Measurements from ENCODE around the gene SHQ1. TPM values are rescaled to one million over a fixed set of nuclear protein-coding genes. Genes with fewer than 3 reads are reported as not detected.
"Not testable (repeated sequence)": the region's sequence is repeated elsewhere in the genome, so short reads cannot be mapped to it uniquely, and the experiment has no call there.

SHQ1 gene
- total and polyA plus RNA-seq, 5 donors from 2014 or later, result 14.5 to 26.3 (median 18.0) TPM

DNA sequence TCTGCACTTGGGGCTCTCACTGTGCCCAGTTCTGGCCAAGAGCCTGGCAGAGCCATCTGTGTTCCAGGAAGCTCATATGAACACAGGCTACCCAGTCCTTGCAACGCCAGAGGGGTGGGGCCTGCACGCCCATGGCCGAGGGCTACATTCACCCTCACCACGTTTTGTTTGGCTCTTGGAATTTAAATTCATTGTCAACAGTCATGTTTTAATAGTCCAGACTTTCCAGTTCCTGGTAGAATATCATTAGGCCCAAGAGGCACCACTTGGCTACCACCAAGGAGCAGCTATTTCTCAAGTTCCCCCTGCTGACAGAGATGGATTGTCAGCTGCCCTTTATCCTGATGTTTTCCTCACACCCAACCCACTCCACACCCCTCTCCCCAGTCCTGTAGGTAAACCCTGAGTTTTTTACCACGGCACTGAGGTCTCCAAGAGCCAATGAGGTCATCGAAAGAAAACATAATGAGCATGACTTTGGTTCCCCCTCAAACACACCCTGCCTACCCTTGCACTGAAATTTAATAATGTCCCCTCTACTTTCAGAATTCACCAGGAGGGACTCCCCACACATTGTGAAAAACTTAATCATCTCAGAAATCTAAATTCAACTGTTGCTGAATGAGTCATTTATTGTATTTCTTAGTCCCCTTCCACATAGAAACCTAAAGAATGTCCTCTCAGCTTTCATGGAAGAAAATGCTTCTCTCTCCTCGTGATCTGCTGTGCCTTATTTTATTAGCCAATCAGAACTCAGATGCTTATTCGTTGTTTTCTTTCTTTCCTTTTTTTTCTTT, 125.1 kb downstream of the SHQ1 start:
- H3K27ac Mint-ChIP-seq, result peak overlapping the region in 1 of 3 donors; percentile 20
- H3K9me3 Mint-ChIP-seq, result peaks cover 0 to 5% (median 0%) of the 10 kb centered on the region in 7 donors
- no peaks in the 10 kb centered on the region for H3K27me3 Mint-ChIP-seq
- no peak for ATAC-seq (ENCODE audit: low read depth in 2 of 2)
- Histone ChIP-seq H3K36me3 (ENCODE audit: control insufficient read depth, insufficient read depth, low read length) (no peaks in the 10 kb centered on the region), H3K27ac (ENCODE audit: insufficient read depth, low read length, poor library complexity, severe bottlenecking) (no peak overlapping the region), H3K4me1 (ENCODE audit: control insufficient read depth, insufficient read depth, low read length, poor library complexity, severe bottlenecking) (no peaks in the 10 kb centered on the region), H3K4me3 (ENCODE audit: low read depth, low read length) (no peak overlapping the region), H3K9me3 (ENCODE audit: control insufficient read depth in 2 of 2, low read length in 2 of 2) (no peaks in the 10 kb centered on the region), H3K27me3 (ENCODE audit: control insufficient read depth, insufficient read depth, low read length) (no peaks in the 10 kb centered on the region)
- peaks cover 0 to 12% (median 6%) of the 10 kb centered on the region in 4 donors for H3K4me1 Mint-ChIP-seq
- DNase-seq, result no peak
- H3K4me3 Mint-ChIP-seq, result no peak overlapping the region
- H3K36me3 Mint-ChIP-seq, result peaks cover 4% of the 10 kb centered on the region

DNA sequence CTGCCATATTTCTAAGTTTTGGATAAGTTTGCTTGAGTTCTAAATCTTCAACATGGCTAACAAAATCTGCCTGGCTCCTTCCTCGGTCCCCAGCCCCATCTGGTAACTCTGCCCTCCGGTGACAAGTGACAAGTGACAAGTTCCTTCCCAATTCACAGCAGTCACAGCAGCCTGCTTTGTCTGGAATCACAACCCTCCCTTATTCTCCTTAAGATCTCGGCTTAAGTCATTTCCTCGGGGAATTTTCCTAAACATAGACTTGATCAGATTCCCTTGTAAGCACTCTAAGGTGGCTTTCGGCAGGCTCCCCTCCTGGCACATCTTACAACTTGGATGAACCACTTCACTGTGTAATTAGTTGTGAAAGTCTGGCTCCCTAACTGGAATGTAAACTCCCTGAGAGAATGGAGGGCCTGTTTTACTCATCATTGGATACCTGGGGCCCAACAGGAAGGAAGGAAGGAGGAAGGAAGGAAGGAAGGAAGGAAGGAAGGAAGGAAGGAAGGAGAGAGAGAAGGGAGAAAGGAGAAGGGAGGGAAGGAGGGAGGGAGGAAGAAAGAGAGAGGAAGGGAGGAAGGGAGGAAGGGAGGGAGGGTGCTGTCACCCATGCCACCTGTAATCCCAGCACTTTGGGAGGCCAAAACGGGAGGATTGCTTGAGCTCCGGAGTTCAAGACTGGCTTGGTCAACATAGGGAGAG, 126.4 kb downstream of the SHQ1 start:
- Histone ChIP-seq H3K4me3 (ENCODE audit: low read depth, low read length) (no peak overlapping the region), H3K9me3 (ENCODE audit: control insufficient read depth in 2 of 2, low read length in 2 of 2) (no peaks in the 10 kb centered on the region), H3K36me3 (ENCODE audit: control insufficient read depth, insufficient read depth, low read length) (no peaks in the 10 kb centered on the region), H3K4me1 (ENCODE audit: control insufficient read depth, insufficient read depth, low read length, poor library complexity, severe bottlenecking) (no peaks in the 10 kb centered on the region), H3K27me3 (ENCODE audit: control insufficient read depth, insufficient read depth, low read length) (no peaks in the 10 kb centered on the region), H3K27ac (ENCODE audit: insufficient read depth, low read length, poor library complexity, severe bottlenecking) (no peak overlapping the region)
- no peak overlapping the region for H3K27ac Mint-ChIP-seq
- H3K4me3 Mint-ChIP-seq, result no peak overlapping the region
- H3K9me3 Mint-ChIP-seq, result peaks cover 0 to 5% (median 0%) of the 10 kb centered on the region in 7 donors
- ATAC-seq (ENCODE audit: low read depth in 2 of 2) (no peak), DNase-seq (no peak)
- H3K27me3 Mint-ChIP-seq, result no peaks in the 10 kb centered on the region
- peaks cover 0 to 12% (median 6%) of the 10 kb centered on the region in 4 donors for H3K4me1 Mint-ChIP-seq
- peaks cover 4% of the 10 kb centered on the region for H3K36me3 Mint-ChIP-seq

DNA sequence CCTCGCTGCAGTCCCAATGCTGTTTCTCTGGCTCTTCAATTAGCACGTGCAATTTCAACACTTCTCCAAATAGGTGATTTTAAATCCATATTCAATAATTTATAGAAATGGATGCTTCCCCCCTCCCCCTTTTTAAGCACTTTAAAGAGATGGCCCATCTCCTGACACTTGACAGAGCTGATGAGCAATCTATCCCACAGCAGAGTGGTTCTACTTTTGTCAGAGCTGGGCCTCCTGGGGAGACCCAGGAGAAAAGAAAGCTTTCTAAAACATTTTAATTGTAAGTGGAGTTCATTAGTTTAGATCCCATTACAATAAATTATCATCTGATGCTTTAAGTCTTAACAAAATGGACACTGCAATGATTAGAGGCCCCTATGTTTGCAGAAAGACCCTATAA, 127.7 kb downstream of the SHQ1 start:
- H3K4me1 ChIP-seq (ENCODE audit: control insufficient read depth, insufficient read depth, low read length, poor library complexity, severe bottlenecking), result no peaks in the 10 kb centered on the region
- ATAC-seq (ENCODE audit: low read depth in 2 of 2) (no peak), DNase-seq (no peak)
- Mint-ChIP-seq H3K4me1 (peaks cover 0 to 10% (median 6%) of the 10 kb centered on the region in 4 donors), H3K27me3 (no peaks in the 10 kb centered on the region), H3K4me3 (no peak overlapping the region), H3K36me3 (peaks cover 4% of the 10 kb centered on the region), H3K27ac (no peak overlapping the region), H3K9me3 (peaks cover 0 to 5% (median 0%) of the 10 kb centered on the region in 7 donors)
- H3K27me3 ChIP-seq (ENCODE audit: control insufficient read depth, insufficient read depth, low read length), result no peaks in the 10 kb centered on the region
- H3K27ac ChIP-seq (ENCODE audit: insufficient read depth, low read length, poor library complexity, severe bottlenecking), result no peak overlapping the region
- H3K36me3 ChIP-seq (ENCODE audit: control insufficient read depth, insufficient read depth, low read length), result no peaks in the 10 kb centered on the region
- H3K4me3 ChIP-seq (ENCODE audit: low read depth, low read length), result no peak overlapping the region
- H3K9me3 ChIP-seq (ENCODE audit: control insufficient read depth in 2 of 2, low read length in 2 of 2), result no peaks in the 10 kb centered on the region

DNA sequence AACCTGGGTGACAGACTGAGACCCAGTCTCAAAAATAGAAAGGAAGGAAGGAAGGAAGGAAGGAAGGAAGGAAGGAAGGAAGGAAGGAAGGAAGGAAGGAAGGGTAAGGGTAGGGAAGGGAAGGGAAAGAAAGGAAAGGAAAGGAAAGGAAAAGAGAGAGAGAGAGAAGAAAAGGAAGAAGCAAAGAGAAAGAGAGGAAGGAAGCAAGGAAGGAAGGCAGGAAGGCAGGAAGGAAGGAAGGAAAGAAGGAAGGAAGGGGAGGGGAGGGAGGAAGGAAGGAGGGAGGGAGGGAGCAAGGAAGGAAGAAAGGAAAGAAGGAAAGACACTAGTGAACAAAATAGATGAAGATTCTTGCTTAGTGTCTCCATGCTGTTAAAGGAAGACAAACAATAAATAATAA, 129.1 kb downstream of the SHQ1 start:
- Mint-ChIP-seq H3K27ac (no peak overlapping the region), H3K27me3 (peaks cover 7% of the 10 kb centered on the region), H3K36me3 (no peaks in the 10 kb centered on the region), H3K4me1 (peaks cover 0 to 7% (median 6%) of the 10 kb centered on the region in 4 donors), H3K9me3 (peaks cover 0 to 7% (median 4%) of the 10 kb centered on the region in 7 donors), H3K4me3 (no peak overlapping the region)
- no peaks in the 10 kb centered on the region for H3K27me3 ChIP-seq (ENCODE audit: control insufficient read depth, insufficient read depth, low read length)
- DNase-seq (no peak), ATAC-seq (ENCODE audit: low read depth in 2 of 2) (no peak)
- no peaks in the 10 kb centered on the region for H3K9me3 ChIP-seq (ENCODE audit: control insufficient read depth in 2 of 2, low read length in 2 of 2)
- H3K4me3 ChIP-seq (ENCODE audit: low read depth, low read length), result no peak overlapping the region
- H3K27ac ChIP-seq (ENCODE audit: insufficient read depth, low read length, poor library complexity, severe bottlenecking), result no peak overlapping the region
- H3K36me3 ChIP-seq (ENCODE audit: control insufficient read depth, insufficient read depth, low read length), result no peaks in the 10 kb centered on the region
- no peaks in the 10 kb centered on the region for H3K4me1 ChIP-seq (ENCODE audit: control insufficient read depth, insufficient read depth, low read length, poor library complexity, severe bottlenecking)

DNA sequence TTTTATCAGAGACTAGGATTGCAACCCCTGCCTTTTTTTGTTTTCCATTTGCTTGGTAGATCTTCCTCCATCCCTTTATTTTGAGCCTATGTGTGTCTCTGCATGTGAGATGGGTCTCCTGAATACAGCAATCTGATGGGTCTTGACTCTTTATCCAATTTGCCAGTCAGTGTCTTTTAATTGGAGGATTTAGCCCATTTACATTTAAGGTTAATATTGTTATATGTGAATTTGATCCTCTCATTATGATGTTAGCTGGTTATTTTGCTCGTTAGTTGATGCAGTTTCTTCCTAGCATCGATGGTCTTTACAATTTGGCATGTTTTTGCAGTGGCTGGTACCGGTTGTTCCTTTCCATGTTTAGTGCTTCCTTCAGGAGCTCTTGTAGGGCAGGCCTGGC, 134.1 kb downstream of the SHQ1 start:
- ATAC-seq (ENCODE audit: low read depth in 2 of 2); DNase-seq; H3K27me3 ChIP-seq (ENCODE audit: control insufficient read depth, insufficient read depth, low read length); H3K27me3 Mint-ChIP-seq; H3K9me3 ChIP-seq (ENCODE audit: control insufficient read depth in 2 of 2, low read length in 2 of 2); H3K4me3 ChIP-seq (ENCODE audit: low read depth, low read length); H3K4me1 Mint-ChIP-seq; H3K27ac ChIP-seq (ENCODE audit: insufficient read depth, low read length, poor library complexity, severe bottlenecking); H3K36me3 Mint-ChIP-seq; H3K4me3 Mint-ChIP-seq; H3K4me1 ChIP-seq (ENCODE audit: control insufficient read depth, insufficient read depth, low read length, poor library complexity, severe bottlenecking); H3K27ac Mint-ChIP-seq; H3K36me3 ChIP-seq (ENCODE audit: control insufficient read depth, insufficient read depth, low read length): not testable (repeated sequence)
- H3K9me3 Mint-ChIP-seq, result peaks cover 0 to 14% (median 4%) of the 10 kb centered on the region in 7 donors

DNA sequence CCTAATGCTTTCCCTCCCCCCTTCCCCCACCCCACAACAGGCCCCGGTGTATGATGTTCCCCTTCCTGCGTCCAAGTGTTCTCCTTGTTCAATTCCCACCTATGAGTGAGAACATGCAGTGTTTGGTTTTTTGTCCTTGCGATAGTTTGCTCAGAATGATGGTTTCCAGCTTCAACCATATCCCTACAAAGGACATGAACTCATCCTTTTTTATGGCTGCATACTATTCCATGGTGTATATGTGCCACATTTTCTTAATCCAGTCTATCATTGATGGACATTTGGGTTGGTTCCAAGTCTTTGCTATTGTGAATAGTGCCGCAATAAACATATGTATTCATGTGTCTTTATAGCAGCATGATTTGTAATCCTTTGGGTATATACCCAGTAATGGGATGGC, 137.8 kb downstream of the SHQ1 start:
- H3K27ac Mint-ChIP-seq; ATAC-seq (ENCODE audit: low read depth in 2 of 2); H3K36me3 Mint-ChIP-seq; H3K27me3 ChIP-seq (ENCODE audit: control insufficient read depth, insufficient read depth, low read length); H3K27ac ChIP-seq (ENCODE audit: insufficient read depth, low read length, poor library complexity, severe bottlenecking); DNase-seq; H3K4me3 Mint-ChIP-seq; H3K4me1 ChIP-seq (ENCODE audit: control insufficient read depth, insufficient read depth, low read length, poor library complexity, severe bottlenecking); H3K9me3 ChIP-seq (ENCODE audit: control insufficient read depth in 2 of 2, low read length in 2 of 2); H3K4me1 Mint-ChIP-seq; H3K36me3 ChIP-seq (ENCODE audit: control insufficient read depth, insufficient read depth, low read length); H3K4me3 ChIP-seq (ENCODE audit: low read depth, low read length): not testable (repeated sequence)
- Mint-ChIP-seq H3K27me3 (peaks cover 13% of the 10 kb centered on the region), H3K9me3 (peaks cover 0 to 14% (median 4%) of the 10 kb centered on the region in 7 donors)

DNA sequence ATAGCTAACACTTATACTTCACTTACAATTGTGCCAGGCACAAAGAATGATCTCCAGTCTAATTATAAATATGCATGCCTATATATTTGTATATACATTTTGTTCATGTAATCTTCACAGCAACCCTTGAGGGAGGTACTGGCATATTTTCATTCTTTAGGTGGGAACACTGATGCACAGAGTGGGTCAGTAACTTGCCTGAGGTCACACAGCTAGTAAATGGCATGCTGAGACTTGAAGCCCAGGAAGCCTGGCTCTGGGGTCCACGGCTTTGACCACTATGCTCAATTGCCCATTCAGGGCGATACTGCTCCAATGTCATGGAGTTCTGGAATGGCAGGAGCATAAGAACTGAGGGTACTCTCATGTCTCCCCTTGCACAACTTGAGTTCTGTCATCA, 139.8 kb downstream of the SHQ1 start:
- H3K27ac ChIP-seq (ENCODE audit: insufficient read depth, low read length, poor library complexity, severe bottlenecking), result no peak overlapping the region
- H3K9me3 ChIP-seq (ENCODE audit: control insufficient read depth in 2 of 2, low read length in 2 of 2), result no peaks in the 10 kb centered on the region
- peaks cover 0 to 3% (median 0%) of the 10 kb centered on the region in 7 donors for H3K9me3 Mint-ChIP-seq
- no peak overlapping the region for H3K4me3 Mint-ChIP-seq
- no peak overlapping the region for H3K4me3 ChIP-seq (ENCODE audit: low read depth, low read length)
- no peaks in the 10 kb centered on the region for H3K4me1 Mint-ChIP-seq
- H3K4me1 ChIP-seq (ENCODE audit: control insufficient read depth, insufficient read depth, low read length, poor library complexity, severe bottlenecking), result no peaks in the 10 kb centered on the region
- DNase-seq, result no peak
- no peak overlapping the region for H3K27ac Mint-ChIP-seq
- peaks cover 9% of the 10 kb centered on the region for H3K27me3 Mint-ChIP-seq
- no peaks in the 10 kb centered on the region for H3K36me3 Mint-ChIP-seq
- ATAC-seq (ENCODE audit: low read depth in 2 of 2), result no peak
- no peaks in the 10 kb centered on the region for H3K27me3 ChIP-seq (ENCODE audit: control insufficient read depth, insufficient read depth, low read length)
- no peaks in the 10 kb centered on the region for H3K36me3 ChIP-seq (ENCODE audit: control insufficient read depth, insufficient read depth, low read length)

Data from CD4-positive, CD25-positive, alpha-beta regulatory T cell (primary cell).